ENCODE measurements around the gene DEPDC5.
A peak's percentile ranks its signal among the peaks of the same experiment; 100 is the strongest.
"Not testable (repeated sequence)": the region's sequence is repeated elsewhere in the genome, so short reads cannot be mapped to it uniquely, and the experiment has no call there.

The DEPDC5 gene

GRCh38 chr22:31749636-31750364, 4.0 kb upstream of the DEPDC5 start, which contains the start of gene PRR14L:
TSS of gene PRR14L (minus strand) at chr22:31750132. CDS start at chr22:31738860, 11,272 bp downstream.
- peak; percentile 95 for DNase-seq (ENCODE audit: low spot score)

GRCh38 chr22:31750365-31751284, 3.2 kb upstream of the DEPDC5 start:
- no peak for DNase-seq (ENCODE audit: low spot score)

- DNase-seq (ENCODE audit: low spot score) = no peak
Measured at GRCh38 chr22:31752096-31752847, 1.5 kb upstream of the DEPDC5 start.

- DNase-seq (ENCODE audit: low spot score) = no peak
Measured at GRCh38 chr22:31753005-31753633, 700 bp upstream of the DEPDC5 start.

- no peak for DNase-seq (ENCODE audit: low spot score)
Measured at GRCh38 chr22:31754813-31755212, 994 bp downstream of the DEPDC5 start.

GRCh38 chr22:31757265-31757664, 3.4 kb downstream of the DEPDC5 start:
- DNase-seq (ENCODE audit: low spot score) = no peak

GRCh38 chr22:31758860-31759259, 5.0 kb downstream of the DEPDC5 start:
- DNase-seq (ENCODE audit: low spot score) = not testable (repeated sequence)

- DNase-seq (ENCODE audit: low spot score) = no peak
Measured at GRCh38 chr22:31764785-31765184, 11.0 kb downstream of the DEPDC5 start.

- no peak for DNase-seq (ENCODE audit: low spot score)
Measured at GRCh38 chr22:31768422-31769059, 14.7 kb downstream of the DEPDC5 start.

GRCh38 chr22:31773416-31773815, 19.6 kb downstream of the DEPDC5 start:
- no peak for DNase-seq (ENCODE audit: low spot score)

- DNase-seq (ENCODE audit: low spot score) = no peak
Measured at GRCh38 chr22:31776231-31776630, 22.4 kb downstream of the DEPDC5 start.

- DNase-seq (ENCODE audit: low spot score) = no peak
Measured at GRCh38 chr22:31789803-31790202, 36.0 kb downstream of the DEPDC5 start.

GRCh38 chr22:31790240-31790639, 36.4 kb downstream of the DEPDC5 start:
- DNase-seq (ENCODE audit: low spot score) = peak; percentile 24

GRCh38 chr22:31799358-31799757, 45.5 kb downstream of the DEPDC5 start:
- DNase-seq (ENCODE audit: low spot score) = not testable (repeated sequence)

GRCh38 chr22:31800065-31800464, 46.2 kb downstream of the DEPDC5 start:
- no peak for DNase-seq (ENCODE audit: low spot score)

- DNase-seq (ENCODE audit: low spot score) = not testable (repeated sequence)
Measured at GRCh38 chr22:31800861-31801260, 47.0 kb downstream of the DEPDC5 start.

GRCh38 chr22:31802575-31802974, 48.8 kb downstream of the DEPDC5 start:
- no peak for DNase-seq (ENCODE audit: low spot score)

- DNase-seq (ENCODE audit: low spot score) = no peak
Measured at GRCh38 chr22:31806751-31807150, 52.9 kb downstream of the DEPDC5 start.

- no peak for DNase-seq (ENCODE audit: low spot score)
Measured at GRCh38 chr22:31812977-31813605, 59.3 kb downstream of the DEPDC5 start.

- not testable (repeated sequence) for DNase-seq (ENCODE audit: low spot score)
Measured at GRCh38 chr22:31813898-31814297, 60.1 kb downstream of the DEPDC5 start.

- DNase-seq (ENCODE audit: low spot score) = no peak
Measured at GRCh38 chr22:31814942-31815341, 61.1 kb downstream of the DEPDC5 start.

Data from germinal center (tissue), 1 donor.